Peyer's patch (tissue), 4 donors: ENCODE results near the gene MARCHF6.

ENCODE experiments used
- CTCF ChIP-seq, 6 experiments: fragments of 450-650 bp in 4 of 6; fragments of 200-600 bp in 2 of 6; sonication (generic) in 1 of 6; IDR thresholded peaks; one replicate each; pipeline ENCODE4 v1.5.1; 2017 to 2019; ENCODE audit warnings: antibody characterized with exemption in 6 of 6, mild to moderate bottlenecking in 3 of 6, moderate library complexity in 1 of 6
- POLR2A ChIP-seq, 2 donors: fragments of 450-650 bp; IDR thresholded peaks; one replicate each; pipeline ENCODE4 v1.5.1; 2017; ENCODE audit warnings: antibody characterized with exemption in 2 of 2, mild to moderate bottlenecking in 2 of 2, moderate library complexity in 2 of 2

GRCh38 chr5:10354048-10354872 lies 765 bp downstream of the MARCHF6 start:
- TF ChIP-seq POLR2A (IDR thresholded peaks at IDR 0.05) (no peak), CTCF (IDR thresholded peaks at IDR 0.05) (no peak)
